GM21423 (cell line): ENCODE measurements around the gene ROBO3.

Experiments
- ATAC-seq: cut with Tn5 transposase; IDR thresholded peaks from one replicate; pipeline ENCODE4 v1.9.1; 2021; ENCODE audit warnings: mild to moderate bottlenecking, moderate library complexity; ENCODE audit not compliant: unreplicated experiment

ROBO3 gene

GRCh38 chr11:124919898-124920297 is 54.7 kb downstream of the ROBO3 start:
- ATAC-seq = no peak

GRCh38 chr11:124920356-124920755 is 55.1 kb downstream of the ROBO3 start:
- ATAC-seq = no peak

GRCh38 chr11:124920870-124921609 is 55.8 kb downstream of the ROBO3 start:
- ATAC-seq = peak; percentile 52

- no peak for ATAC-seq
These were observed 57.6 kb downstream of the ROBO3 start for GRCh38 chr11:124922831-124923230.

GRCh38 chr11:124923296-124923695 is 58.1 kb downstream of the ROBO3 start:
- ATAC-seq = no peak

- no peak for ATAC-seq
These were observed 63.9 kb downstream of the ROBO3 start for GRCh38 chr11:124928942-124929665.

GRCh38 chr11:124930799-124931198 is 65.6 kb downstream of the ROBO3 start:
- peak; percentile 88 for ATAC-seq
